Stomach (tissue), 4 donors: ENCODE results near the gene CHCHD3.

Experiments
- CTCF ChIP-seq, 7 experiments: fragments of 450-650 bp in 4 of 7; fragments of 200-600 bp in 3 of 7; sonication (generic) in 3 of 7; IDR thresholded peaks; one replicate each; pipeline ENCODE4 v1.5.1; 2016 to 2019; ENCODE audit warnings: antibody characterized with exemption in 7 of 7, control low read depth in 2 of 7, mild to moderate bottlenecking in 1 of 7
- EP300 ChIP-seq: sonication (generic); formaldehyde crosslinking; IDR thresholded peaks from one replicate; pipeline ENCODE4 v1.6.1; 2017; ENCODE audit warnings: antibody characterized with exemption
- POLR2A ChIP-seq, 4 donors: fragments of 450-650 bp; IDR thresholded peaks; one replicate each; pipeline ENCODE4 v1.6.1; 2016; ENCODE audit warnings: antibody characterized with exemption in 4 of 4, control low read depth in 2 of 4, mild to moderate bottlenecking in 1 of 4, moderate library complexity in 1 of 4
- POLR2AphosphoS5 ChIP-seq, 3 donors: sonication (generic); formaldehyde crosslinking; IDR thresholded peaks; one replicate each; pipeline ENCODE4 v1.6.1; 2016; ENCODE audit warnings: antibody characterized with exemption in 3 of 3

- TF ChIP-seq CTCF (IDR thresholded peaks at IDR 0.05) (no peak), POLR2A (IDR thresholded peaks at IDR 0.05) (no peak), POLR2AphosphoS5 (IDR thresholded peaks at IDR 0.05) (peak in 1 of 3 donors; percentile 26), EP300 (no peak)
Observed at GRCh38 chr7:132837529-132837928, 244.4 kb downstream of the CHCHD3 start.
